ENCODE data around the gene CCL5. TPM values are rescaled to one million over a fixed set of nuclear protein-coding genes. Genes with fewer than 3 reads are reported as not detected.

The CCL5 gene
- total RNA-seq, 6 donors from 2014 or later: 11.5 to 17.6 (median 15.3) TPM

GRCh38 chr17:35855965-35856364 lies 24.2 kb downstream of the CCL5 start:
- 65 to 77% methylated on average over 5 of the region's 5 CpGs for WGBS, 2 donors
- TF ChIP-seq CTCF (IDR thresholded peaks at IDR 0.05): no peak
- TF ChIP-seq EP300 (IDR thresholded peaks at IDR 0.05): no peak
- no peak for TF ChIP-seq POLR2AphosphoS5 (IDR thresholded peaks at IDR 0.05)
- TF ChIP-seq POLR2A (IDR thresholded peaks at IDR 0.05): no peak

GRCh38 chr17:35849469-35850348 lies 30.5 kb downstream of the CCL5 start:
- H3K4me3 ChIP-seq: no peak overlapping the region
- no peaks in the 10 kb centered on the region for H3K9me3 ChIP-seq
- TF ChIP-seq EP300 (IDR thresholded peaks at IDR 0.05): no peak
- peak; percentile 50 to 65 (median 58) for TF ChIP-seq CTCF (IDR thresholded peaks at IDR 0.05)
- DNase-seq (peak in 1 of 2 donors; percentile 31), ATAC-seq (ENCODE audit: low FRiP score in 2 of 2) (peak in 1 of 2 donors; percentile 57)
- peaks cover under 1 to 47% (median 34%) of the 10 kb centered on the region in 4 donors for H3K36me3 ChIP-seq
- 74% methylated on average over 7 of the region's 7 CpGs for WGBS, 2 donors
- no peak overlapping the region for H3K27ac ChIP-seq
- H3K27me3 ChIP-seq: no peaks in the 10 kb centered on the region
- peaks cover 0 to 5% (median 0%) of the 10 kb centered on the region in 4 donors for H3K4me1 ChIP-seq

More at GRCh38 chr17:35855965-35856364, 24.2 kb downstream of the CCL5 start:
- Histone ChIP-seq H3K4me1 (no peaks in the 10 kb centered on the region), H3K4me3 (no peak overlapping the region), H3K36me3 (peaks cover 0 to 10% (median 4%) of the 10 kb centered on the region in 4 donors), H3K9me3 (no peaks in the 10 kb centered on the region), H3K27ac (no peak overlapping the region), H3K27me3 (no peaks in the 10 kb centered on the region)
- no peak for DNase-seq
- ATAC-seq (ENCODE audit: low FRiP score in 2 of 2): no peak

GRCh38 chr17:35847633-35848373 lies 32.4 kb downstream of the CCL5 start:
- H3K4me1 ChIP-seq: peaks cover 0 to 5% (median 0%) of the 10 kb centered on the region in 4 donors
- 77 to 80% methylated on average over 4 of the region's 4 CpGs for WGBS, 2 donors
- TF ChIP-seq EP300 (IDR thresholded peaks at IDR 0.05) (no peak), CTCF (IDR thresholded peaks at IDR 0.05) (no peak), POLR2AphosphoS5 (IDR thresholded peaks at IDR 0.05) (no peak), POLR2A (IDR thresholded peaks at IDR 0.05) (no peak)
- no peaks in the 10 kb centered on the region for H3K9me3 ChIP-seq
- peaks cover 19 to 66% (median 52%) of the 10 kb centered on the region in 4 donors for H3K36me3 ChIP-seq
- no peak overlapping the region for H3K4me3 ChIP-seq
- H3K27me3 ChIP-seq: no peaks in the 10 kb centered on the region
- H3K27ac ChIP-seq: no peak overlapping the region
- DNase-seq (no peak), ATAC-seq (ENCODE audit: low FRiP score in 2 of 2) (no peak)

GRCh38 chr17:35847006-35847405 lies 33.2 kb downstream of the CCL5 start:
- H3K4me3 ChIP-seq: no peak overlapping the region
- 70 to 71% methylated on average over 2 of the region's 2 CpGs for WGBS, 2 donors
- H3K4me1 ChIP-seq: peaks cover 0 to 5% (median 0%) of the 10 kb centered on the region in 4 donors
- TF ChIP-seq EP300 (IDR thresholded peaks at IDR 0.05): no peak
- TF ChIP-seq POLR2AphosphoS5 (IDR thresholded peaks at IDR 0.05): no peak
- TF ChIP-seq POLR2A (IDR thresholded peaks at IDR 0.05): no peak
- no peaks in the 10 kb centered on the region for H3K9me3 ChIP-seq
- no peaks in the 10 kb centered on the region for H3K27me3 ChIP-seq
- ATAC-seq (ENCODE audit: low FRiP score in 2 of 2) (no peak), DNase-seq (no peak)
- no peak overlapping the region for H3K27ac ChIP-seq
- peaks cover 24 to 70% (median 60%) of the 10 kb centered on the region in 4 donors for H3K36me3 ChIP-seq
